ENCODE measurements around the gene PAX6.

Gene PAX6

GRCh38 chr11:31823644-31824331, 12.7 kb upstream of the PAX6 start:
- no peak for DNase-seq
- in situ Hi-C loops (cut with MboI; ENCODE audit: low pct_unique_long_range_greater_than_20kb, low sequenced_read_pairs): no loop called here

- in situ Hi-C loops (cut with MboI; ENCODE audit: low pct_unique_long_range_greater_than_20kb, low sequenced_read_pairs): no loop called here
- DNase-seq: no peak
These were observed 12.0 kb upstream of the PAX6 start for GRCh38 chr11:31822927-31823643.

GRCh38 chr11:31822175-31822926, 11.2 kb upstream of the PAX6 start:
- in situ Hi-C loops (cut with MboI; ENCODE audit: low pct_unique_long_range_greater_than_20kb, low sequenced_read_pairs): no loop called here
- DNase-seq: no peak

- DNase-seq: no peak
- in situ Hi-C loops (cut with MboI; ENCODE audit: low pct_unique_long_range_greater_than_20kb, low sequenced_read_pairs): no loop called here
These were observed 10.6 kb upstream of the PAX6 start for GRCh38 chr11:31821766-31822165.

- in situ Hi-C loops (cut with MboI; ENCODE audit: low pct_unique_long_range_greater_than_20kb, low sequenced_read_pairs): no loop called here
- DNase-seq: no peak
These were observed 10.2 kb upstream of the PAX6 start for GRCh38 chr11:31821235-31821764.

GRCh38 chr11:31820438-31820818, 9.3 kb upstream of the PAX6 start:
- no peak for DNase-seq
- in situ Hi-C loops (cut with MboI; ENCODE audit: low pct_unique_long_range_greater_than_20kb, low sequenced_read_pairs): no loop called here

GRCh38 chr11:31819621-31820437, 8.7 kb upstream of the PAX6 start:
- in situ Hi-C loops (cut with MboI; ENCODE audit: low pct_unique_long_range_greater_than_20kb, low sequenced_read_pairs): no loop called here
- no peak for DNase-seq

- DNase-seq: no peak
- in situ Hi-C loops (cut with MboI; ENCODE audit: low pct_unique_long_range_greater_than_20kb, low sequenced_read_pairs): no loop called here
These were observed 7.8 kb upstream of the PAX6 start for GRCh38 chr11:31818874-31819331.

- in situ Hi-C loops (cut with MboI; ENCODE audit: low pct_unique_long_range_greater_than_20kb, low sequenced_read_pairs): no loop called here
- DNase-seq: no peak
These were observed 7.3 kb upstream of the PAX6 start for GRCh38 chr11:31818425-31818755.

- in situ Hi-C loops (cut with MboI; ENCODE audit: low pct_unique_long_range_greater_than_20kb, low sequenced_read_pairs): no loop called here
- no peak for DNase-seq
These were observed 6.7 kb upstream of the PAX6 start for GRCh38 chr11:31817621-31818424.

- DNase-seq: no peak
- in situ Hi-C loops (cut with MboI; ENCODE audit: low pct_unique_long_range_greater_than_20kb, low sequenced_read_pairs): no loop called here
These were observed 6.0 kb upstream of the PAX6 start for GRCh38 chr11:31817054-31817620.

GRCh38 chr11:31816468-31817053, 5.4 kb upstream of the PAX6 start:
- no peak for DNase-seq
- in situ Hi-C loops (cut with MboI; ENCODE audit: low pct_unique_long_range_greater_than_20kb, low sequenced_read_pairs): no loop called here

GRCh38 chr11:31815711-31816467, 4.8 kb upstream of the PAX6 start:
- in situ Hi-C loops (cut with MboI; ENCODE audit: low pct_unique_long_range_greater_than_20kb, low sequenced_read_pairs): no loop called here
- peak; percentile 27 for DNase-seq

GRCh38 chr11:31814176-31814868, 3.2 kb upstream of the PAX6 start:
- DNase-seq: no peak

GRCh38 chr11:31813391-31814175, 2.5 kb upstream of the PAX6 start:
- no peak for DNase-seq
- in situ Hi-C loops (cut with MboI; ENCODE audit: low pct_unique_long_range_greater_than_20kb, low sequenced_read_pairs): no loop called here

More at GRCh38 chr11:31814176-31814868, 3.2 kb upstream of the PAX6 start:
- in situ Hi-C loops (cut with MboI; ENCODE audit: low pct_unique_long_range_greater_than_20kb, low sequenced_read_pairs): no loop called here
